ENCODE data around the gene ZNF503. TPM values are rescaled to one million over a fixed set of nuclear protein-coding genes. Genes with fewer than 3 reads are reported as not detected.

Gene ZNF503
- total and polyA plus RNA-seq, 2 of the 8 experiments (the other 6 are each of a cell fraction or from before 2014, with no cell fraction given) = 0.03 to 0.13 TPM

GRCh38 chr10:75397496-75398199, 3.9 kb downstream of the ZNF503 start:
- no peak overlapping the region for H2AFZ ChIP-seq (ENCODE audit: low read length)
- no peak overlapping the region for H4K5ac ChIP-seq (ENCODE audit: insufficient read length, low read depth, low read length)
- H3K4me1 ChIP-seq (replicated peaks in 1 of 4; ENCODE audit: control insufficient read depth in 3 of 4, insufficient read depth in 4 of 4, low read length in 3 of 4) = peaks cover 0 to 45% (median 21%) of the 10 kb centered on the region in 4 experiments; a peak in 6 of 7 replicates
- no peak overlapping the region for H3K27ac ChIP-seq (ENCODE audit: low read depth, low read length)
- no peak overlapping the region for H2BK5ac ChIP-seq (ENCODE audit: low read depth, low read length)
- H3K36me3 ChIP-seq (ENCODE audit: control insufficient read depth in 2 of 4, insufficient read depth in 4 of 4, low read length in 3 of 4) = peaks cover 0 to 5% (median 0%) of the 10 kb centered on the region in 4 experiments; a peak in 1 of 8 replicates
- H3K9me3 ChIP-seq (ENCODE audit: insufficient read depth in 2 of 2, low read depth in 1 of 2, low read length in 1 of 2) = no peaks in the 10 kb centered on the region
- H3K23me2 ChIP-seq (ENCODE audit: low read depth, low read length) = peaks cover 29% of the 10 kb centered on the region; the same call in 1 of the 2 replicates
- peak overlapping the region; percentile 51 to 67; a peak in 3 of 4 replicates for H3K4me2 ChIP-seq (ENCODE audit: insufficient read depth in 1 of 2, low read depth in 2 of 2, low read length in 2 of 2)
- H4K20me1 ChIP-seq (replicated peaks in 1 of 2; ENCODE audit: control insufficient read depth in 1 of 2, insufficient read depth in 2 of 2, low read length in 2 of 2) = peaks cover 5 to 16% of the 10 kb centered on the region in 2 experiments
- no peak overlapping the region for H2BK20ac ChIP-seq (ENCODE audit: low read length)
- WGBS, 2 experiments (ENCODE audit: extremely low coverage in 1 of 2, insufficient coverage in 1 of 2, insufficient read length in 1 of 2, insufficient replicate concordance in 2 of 2, low coverage in 1 of 2, low lambda C conversion rate in 2 of 2, missing lambda C conversion rate in 1 of 2) = 11% methylated on average over 19 of the region's 19 CpGs; no CpG with 5 or more reads in 1 of the 2 experiments
- no peak overlapping the region for H2BK12ac ChIP-seq (ENCODE audit: low read depth, low read length)
- no peaks in the 10 kb centered on the region for H3K79me2 ChIP-seq (ENCODE audit: control insufficient read depth in 1 of 2, insufficient read depth in 2 of 2, low read length in 2 of 2)
- no peak overlapping the region for H4K8ac ChIP-seq (ENCODE audit: extremely low read depth, insufficient read depth, low read length)
- H2BK120ac ChIP-seq (replicated peaks; ENCODE audit: low read depth, low read length) = no peak overlapping the region
- peak overlapping the region in 2 of 4 experiments; percentile 6 to 62; a peak in 5 of 8 replicates for H3K4me3 ChIP-seq (ENCODE audit: extremely low read depth in 1 of 4, insufficient read depth in 2 of 4, low read depth in 3 of 4, low read length in 4 of 4)
- H3K56ac ChIP-seq (replicated peaks; ENCODE audit: insufficient read length, low read depth, low read length) = no peak overlapping the region
- H3K79me1 ChIP-seq (ENCODE audit: low read depth, low read length) = no peaks in the 10 kb centered on the region
- no peak overlapping the region for H4K91ac ChIP-seq (replicated peaks; ENCODE audit: insufficient read length, low read length)
- no peak overlapping the region for H3K9ac ChIP-seq (replicated peaks in 1 of 4; ENCODE audit: extremely low read depth in 1 of 4, low read depth in 3 of 4, low read length in 3 of 4)
- ChIA-PET POLR2A (ENCODE audit: partially characterized antibody) (interaction anchor here (1.1 kb wide), 1 partner anchor 20 kb away, joined by 3 read pairs; no protein-coding TSS in a partner anchor), CTCF (ENCODE audit: partially characterized antibody) (interaction anchor here (0.7 to 2.9 kb wide), 4 partner anchors 40 to 906 kb away, joined by 3 to 8 read pairs (median 5); no protein-coding TSS in a partner anchor)
- H3K27me3 ChIP-seq (replicated peaks in 1 of 4; ENCODE audit: control insufficient read depth in 3 of 4, extremely low read depth in 1 of 4, insufficient read depth in 3 of 4, low read length in 3 of 4) = peaks cover 74 to 99% (median 86%) of the 10 kb centered on the region in 4 experiments
- no peak for FAIRE-seq
- no peak overlapping the region for H3K18ac ChIP-seq (ENCODE audit: extremely low read depth, low read length)
- DNase-seq (ENCODE audit: low read depth in 1 of 2, low spot score in 2 of 2) = no peak
- no peak overlapping the region for H3K14ac ChIP-seq (ENCODE audit: insufficient read length)
- no peak overlapping the region for H2AK5ac ChIP-seq (ENCODE audit: low read depth, low read length)
- no peak overlapping the region for H3K4ac ChIP-seq (replicated peaks; ENCODE audit: insufficient read length, low read depth, low read length)
- no peak for TF ChIP-seq USF2 (IDR thresholded peaks at IDR 0.05; ENCODE audit: low read length)
- no peak for TF ChIP-seq CTBP2 (IDR thresholded peaks at IDR 0.05; ENCODE audit: borderline replicate concordance, insufficient read depth, insufficient read length, low read length)
- peak; percentile 100 for TF ChIP-seq RNF2 (IDR thresholded peaks at IDR 0.05; ENCODE audit: borderline replicate concordance, low read depth, low read length, missing control alignments, poor library complexity, severe bottlenecking)
- no peak for TF ChIP-seq NANOG (IDR thresholded peaks at IDR 0.05; ENCODE audit: insufficient read depth, low read depth, low read length, poor library complexity, severe bottlenecking)
- no peak for TF ChIP-seq RBBP5 (IDR thresholded peaks at IDR 0.05; ENCODE audit: borderline replicate concordance, low read depth, low read length)
- no peak for TF ChIP-seq KDM1A (IDR thresholded peaks at IDR 0.05; ENCODE audit: borderline replicate concordance, low read length)
- peak; percentile 86; the same call in 1 of the 2 replicates for TF ChIP-seq CBX8 (IDR thresholded peaks at IDR 0.05; ENCODE audit: borderline replicate concordance, low read depth, low read length)
- TF ChIP-seq SRF (IDR thresholded peaks at IDR 0.05; ENCODE audit: low read depth, low read length) = no peak
- no peak for TF ChIP-seq RFX5 (IDR thresholded peaks at IDR 0.05; ENCODE audit: borderline replicate concordance, low read depth, low read length)
- no peak for TF ChIP-seq SP4 (IDR thresholded peaks at IDR 0.05; ENCODE audit: low read length)
- no peak overlapping the region for H3K23ac ChIP-seq (ENCODE audit: insufficient read length)
- no peak overlapping the region for H2BK15ac ChIP-seq (ENCODE audit: low read length)
